GM18951 (cell line): ENCODE results near the gene ACAD10.
"Not testable (repeated sequence)": the region's sequence is repeated elsewhere in the genome, so short reads cannot be mapped to it uniquely, and the experiment has no call there.

Source experiments
- POLR2A ChIP-seq: IDR thresholded peaks from 4 replicates; pipeline ENCODE4 v1.6.1; 2011; ENCODE audit warnings: mild to moderate bottlenecking; ENCODE audit not compliant: insufficient read length, insufficient read depth; ENCODE audit errors: extremely low read depth
- in situ Hi-C: fragments of 300-500 bp; cut with MboI; formaldehyde crosslinking; loops from one replicate; pipeline ENCODE4 v1.12.0; 2022; ENCODE audit warnings: low sequenced_read_pairs, mixed read lengths, inconsistent platforms; ENCODE audit not compliant: unreplicated experiment

The ACAD10 gene

GRCh38 chr12:111761706-111762105, 75.9 kb downstream of the ACAD10 start:
- in situ Hi-C loops = no loop called here

GRCh38 chr12:111763552-111763951, 77.7 kb downstream of the ACAD10 start:
- in situ Hi-C loops = not testable (repeated sequence)

More at GRCh38 chr12:111761706-111762105, 75.9 kb downstream of the ACAD10 start:
- TF ChIP-seq POLR2A = no peak

DNA sequence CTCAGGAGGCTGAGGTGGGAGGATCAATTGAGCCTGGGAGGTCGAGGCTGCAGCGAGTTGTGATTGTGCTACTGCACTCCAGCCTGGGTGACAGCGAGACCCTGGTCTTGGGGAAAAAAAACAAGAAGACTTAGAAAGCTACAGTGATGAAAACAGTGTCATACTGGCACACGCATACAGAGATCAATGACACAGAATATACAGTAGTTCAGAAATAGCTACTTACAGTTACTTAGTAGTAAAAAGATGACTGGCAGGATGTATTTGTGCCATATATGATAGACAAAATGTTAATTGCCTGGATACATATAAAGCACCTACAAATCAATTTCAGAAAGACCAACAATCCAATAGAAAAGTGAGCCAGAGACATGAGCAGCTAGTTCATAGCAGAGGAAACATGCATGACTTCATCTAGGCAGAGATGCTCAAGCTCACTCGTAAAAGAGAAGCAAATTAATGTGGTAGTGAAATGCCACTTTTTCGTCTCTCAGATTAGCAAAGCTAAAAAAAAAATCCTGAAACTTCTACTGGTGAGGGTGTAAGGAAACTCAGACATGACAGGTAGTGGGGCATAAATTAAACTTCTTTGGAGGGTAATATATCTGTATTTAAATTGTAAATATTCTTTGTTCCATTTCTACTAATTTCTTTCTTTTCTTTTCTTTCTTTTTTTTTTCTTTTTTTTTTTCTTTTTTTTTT, 78.4 kb downstream of the ACAD10 start:
- in situ Hi-C loops = no loop called here
- no peak for TF ChIP-seq POLR2A

- in situ Hi-C loops = no loop called here
- peak; percentile 69 for TF ChIP-seq POLR2A
Measured at GRCh38 chr12:111766608-111767361, 80.9 kb downstream of the ACAD10 start, which contains the start of gene ALDH2. Gene ALDH2 (plus strand): TSS chr12:111766933. CDS start chr12:111766983, 50 bp downstream.

DNA sequence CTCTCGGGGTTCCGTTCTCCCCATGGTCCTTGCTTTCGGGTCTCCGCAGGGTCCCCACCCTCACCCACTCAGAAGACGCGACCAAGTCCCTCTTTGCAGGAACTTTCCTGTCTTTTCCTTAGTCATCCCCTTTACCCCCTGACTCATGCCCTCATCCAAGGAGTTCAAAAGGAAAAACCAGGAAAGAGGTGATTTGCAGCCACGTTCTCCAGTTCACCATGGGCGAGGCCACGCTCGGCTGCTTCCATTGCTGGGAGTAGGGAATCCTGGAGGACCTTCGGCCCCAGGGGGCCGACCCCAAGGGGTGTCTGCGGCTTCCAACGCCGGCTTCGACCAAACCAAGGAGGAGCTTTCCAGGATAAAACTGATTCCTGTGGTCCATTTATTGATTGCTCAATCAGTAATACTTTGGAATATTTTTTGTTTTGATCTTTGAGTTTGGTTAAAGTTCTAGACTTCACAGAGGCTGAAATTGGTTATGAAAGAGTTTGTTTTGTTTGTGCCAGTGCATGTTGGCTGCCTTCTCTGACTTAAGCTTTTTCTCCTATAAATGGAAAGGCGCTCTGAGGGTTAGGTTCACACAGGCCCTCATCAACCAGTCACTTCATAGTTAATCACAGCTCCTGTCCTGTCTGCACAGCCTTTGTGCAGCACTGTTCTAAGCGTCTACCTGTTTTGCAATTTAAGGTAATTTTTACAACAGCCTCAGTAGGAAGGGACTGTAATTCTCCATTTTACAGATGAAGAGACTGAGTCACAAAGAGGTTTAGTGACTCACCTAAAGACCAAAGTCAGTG, 81.7 kb downstream of the ACAD10 start:
- no peak for TF ChIP-seq POLR2A
- in situ Hi-C loops = no loop called here

DNA sequence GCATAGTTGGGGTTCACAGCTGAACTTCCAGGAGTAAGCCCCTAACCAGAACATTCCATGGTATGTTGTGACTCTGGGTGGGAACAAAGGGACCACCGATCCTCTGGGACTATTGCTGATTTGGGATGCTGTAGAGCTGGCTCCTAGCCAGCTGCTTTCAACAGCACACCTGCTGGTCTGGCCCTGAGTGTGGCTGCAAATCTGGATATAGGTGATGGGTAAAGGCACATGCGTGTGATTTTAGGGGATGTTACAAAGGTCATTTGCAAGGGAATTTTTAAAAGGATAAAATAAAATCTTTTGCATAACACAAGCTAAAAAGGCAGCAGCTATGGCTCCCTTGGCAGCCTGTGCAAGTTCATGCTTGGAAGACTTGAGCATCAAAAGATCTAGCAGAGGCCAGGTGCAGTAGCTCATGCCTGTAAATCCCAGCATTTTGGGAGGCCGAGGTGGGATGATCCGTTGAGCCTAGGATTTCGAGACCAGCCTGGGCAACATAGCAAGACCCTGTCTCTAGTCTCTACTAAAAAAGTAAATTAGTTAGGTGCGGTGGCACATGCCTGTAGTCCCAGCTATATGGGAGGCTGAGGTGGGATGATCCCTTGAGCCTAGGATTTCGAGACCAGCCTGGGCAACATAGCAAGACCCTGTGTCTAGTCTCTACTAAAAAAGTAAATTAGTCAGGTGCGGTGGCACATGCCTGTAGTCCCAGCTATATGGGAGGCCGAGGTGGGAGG, 82.5 kb downstream of the ACAD10 start:
- in situ Hi-C loops = no loop called here
- TF ChIP-seq POLR2A = no peak

GRCh38 chr12:111769599-111769998, 83.7 kb downstream of the ACAD10 start:
- TF ChIP-seq POLR2A = no peak
- in situ Hi-C loops = no loop called here

GRCh38 chr12:111773801-111774551, 88.1 kb downstream of the ACAD10 start:
- peak; percentile 20 for TF ChIP-seq POLR2A
- in situ Hi-C loops = no loop called here

DNA sequence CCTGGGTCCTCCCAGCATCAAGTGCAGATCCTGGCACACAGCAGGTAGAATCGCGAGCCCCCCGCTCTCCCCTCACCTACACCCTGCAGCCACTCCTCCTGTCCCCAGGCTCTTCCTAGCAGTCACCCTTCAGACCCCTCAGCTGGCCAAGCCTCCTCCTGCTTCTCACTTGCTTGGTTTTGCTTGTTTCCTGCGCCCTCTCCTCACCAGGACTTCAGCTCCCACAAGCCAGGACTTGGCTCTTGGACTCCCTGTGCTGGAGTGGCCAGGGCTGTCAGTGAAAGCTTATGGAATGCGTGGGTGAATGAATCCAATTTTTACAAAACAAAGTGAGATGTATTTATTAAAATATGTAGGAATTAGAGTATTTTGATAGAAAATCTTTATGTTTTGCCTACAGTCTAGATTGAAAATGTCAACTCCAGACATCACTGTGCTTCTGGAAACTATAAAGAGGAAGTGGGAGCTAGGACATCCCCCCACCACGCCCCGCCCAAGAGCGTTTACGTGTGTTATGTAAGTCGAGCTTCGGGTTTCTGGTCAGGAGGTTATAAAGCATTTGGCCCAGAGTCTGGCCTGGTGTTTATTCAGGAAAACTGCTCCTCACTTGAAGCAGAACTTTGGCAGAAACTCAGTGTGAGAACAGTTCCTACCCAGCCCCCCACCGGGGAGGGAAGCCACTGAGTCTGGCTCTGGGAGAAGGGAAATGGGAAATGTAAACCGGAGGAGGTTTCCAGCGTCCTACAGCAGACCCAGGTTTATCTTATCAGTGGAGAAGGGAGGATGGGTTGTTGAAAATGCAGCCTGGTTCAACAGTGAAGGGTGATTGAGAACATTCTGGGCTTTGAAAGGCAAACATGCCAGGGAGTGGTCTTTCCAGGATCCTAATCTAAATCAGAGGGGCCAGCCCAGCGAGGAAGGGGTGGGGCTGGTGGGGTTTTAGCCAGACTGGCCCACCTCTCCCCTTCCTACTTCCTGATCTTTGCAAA, 89.6 kb downstream of the ACAD10 start:
- peak; percentile 54 for TF ChIP-seq POLR2A
- in situ Hi-C loops = no loop called here

DNA sequence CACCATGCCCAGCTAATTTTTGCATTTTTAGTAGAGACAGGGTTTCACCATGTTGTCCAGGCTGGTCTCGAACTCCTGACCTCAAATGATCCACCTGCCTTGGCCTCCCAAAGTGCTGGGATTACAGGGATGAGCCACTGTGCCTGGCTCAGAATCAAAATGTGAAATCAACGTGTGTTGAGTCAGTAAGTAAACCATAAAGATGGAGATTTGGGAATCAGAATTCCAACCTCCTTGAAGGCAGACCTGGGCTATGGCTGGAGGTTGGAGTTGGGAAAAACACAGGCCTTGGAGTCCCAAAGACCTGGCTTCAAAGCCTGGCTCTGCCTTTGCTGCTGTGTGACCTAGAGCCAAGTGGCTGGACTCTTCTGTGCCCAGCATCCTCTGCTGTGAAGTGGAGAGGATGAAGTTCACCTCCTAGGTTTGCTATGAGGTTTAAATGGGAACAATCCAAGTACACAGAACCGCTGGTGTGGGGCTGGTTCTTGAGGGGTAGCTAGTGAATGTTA, 91.0 kb downstream of the ACAD10 start:
- in situ Hi-C loops = no loop called here
- TF ChIP-seq POLR2A = no peak
